Measurements from ENCODE around the gene CACNA2D4. TPM values are rescaled to one million over a fixed set of nuclear protein-coding genes. Genes with fewer than 3 reads are reported as not detected.

Gene CACNA2D4
- total and polyA plus RNA-seq, 2 donors (not counting 1 experiment from before 2014, with no cell fraction given): 0.68 to 0.99 TPM

DNA sequence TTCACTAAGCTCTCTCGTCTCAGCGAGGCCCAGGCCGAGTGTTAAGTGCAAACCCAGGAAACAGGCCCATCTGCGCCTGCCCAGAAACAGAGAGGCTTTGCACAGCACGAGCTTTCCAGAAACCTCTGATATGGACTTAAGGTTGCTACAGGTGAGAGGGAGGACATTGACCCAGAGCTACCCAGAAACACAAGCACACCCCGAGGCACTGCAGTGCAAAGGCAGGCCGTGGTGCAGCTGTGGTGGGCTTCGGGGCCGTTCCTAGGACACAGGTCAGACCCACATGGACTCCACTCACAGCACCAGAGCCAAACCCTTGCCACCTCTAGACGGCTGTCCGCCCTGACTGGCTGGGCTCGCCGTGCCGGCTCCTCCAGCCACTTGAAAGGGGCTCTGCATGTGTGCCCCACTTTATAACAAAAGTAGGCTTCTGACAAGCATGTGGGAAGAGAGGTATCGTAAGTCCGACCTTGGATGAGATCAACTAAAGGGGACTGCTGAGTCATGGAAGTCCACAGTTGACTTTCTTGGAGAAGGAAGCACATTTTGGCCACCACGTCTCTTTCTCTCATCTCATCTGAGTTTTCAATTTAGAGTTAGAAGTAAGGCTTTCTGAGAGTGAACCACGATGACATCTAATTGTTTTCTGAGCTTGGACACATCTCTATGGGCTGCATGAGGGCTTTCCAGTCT, 38.2 kb downstream of the CACNA2D4 start:
- no peak for DNase-seq (ENCODE audit: low read depth in 2 of 2)
- TF ChIP-seq, protein P1, sequence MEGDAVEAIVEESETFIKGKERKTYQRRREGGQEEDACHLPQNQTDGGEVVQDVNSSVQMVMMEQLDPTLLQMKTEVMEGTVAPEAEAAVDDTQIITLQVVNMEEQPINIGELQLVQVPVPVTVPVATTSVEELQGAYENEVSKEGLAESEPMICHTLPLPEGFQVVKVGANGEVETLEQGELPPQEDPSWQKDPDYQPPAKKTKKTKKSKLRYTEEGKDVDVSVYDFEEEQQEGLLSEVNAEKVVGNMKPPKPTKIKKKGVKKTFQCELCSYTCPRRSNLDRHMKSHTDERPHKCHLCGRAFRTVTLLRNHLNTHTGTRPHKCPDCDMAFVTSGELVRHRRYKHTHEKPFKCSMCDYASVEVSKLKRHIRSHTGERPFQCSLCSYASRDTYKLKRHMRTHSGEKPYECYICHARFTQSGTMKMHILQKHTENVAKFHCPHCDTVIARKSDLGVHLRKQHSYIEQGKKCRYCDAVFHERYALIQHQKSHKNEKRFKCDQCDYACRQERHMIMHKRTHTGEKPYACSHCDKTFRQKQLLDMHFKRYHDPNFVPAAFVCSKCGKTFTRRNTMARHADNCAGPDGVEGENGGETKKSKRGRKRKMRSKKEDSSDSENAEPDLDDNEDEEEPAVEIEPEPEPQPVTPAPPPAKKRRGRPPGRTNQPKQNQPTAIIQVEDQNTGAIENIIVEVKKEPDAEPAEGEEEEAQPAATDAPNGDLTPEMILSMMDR (conservative IDR thresholded peaks at IDR 0.05 in 1 of 2, IDR thresholded peaks at IDR 0.05 in 1 of 2; ENCODE audit: low read depth in 1 of 2, low read length in 2 of 2): no peak
- TF ChIP-seq EZH2 (IDR thresholded peaks at IDR 0.05; ENCODE audit: low read length, missing control alignments): no peak
- Histone ChIP-seq H3K9me3 (ENCODE audit: control insufficient read depth, insufficient read depth, low read depth, low read length) (no peaks in the 10 kb centered on the region), H3K27me3 (ENCODE audit: control insufficient read depth, insufficient read depth, low read length) (peaks cover 17% of the 10 kb centered on the region), H3K4me3 (replicated peaks in 1 of 4; ENCODE audit: control extremely low read depth in 1 of 4, insufficient read depth in 1 of 4, low read depth in 3 of 4, low read length in 4 of 4) (no peak overlapping the region), H3K27ac (ENCODE audit: insufficient read depth, low read length) (no peak overlapping the region), H3K4me2 (ENCODE audit: extremely low read depth, insufficient read depth, low read length) (no peak overlapping the region), H3K9ac (ENCODE audit: insufficient read depth, low read length) (no peak overlapping the region), H2AFZ (ENCODE audit: low read length) (no peak overlapping the region), H3K79me2 (ENCODE audit: control insufficient read depth, insufficient read depth, low read length) (no peaks in the 10 kb centered on the region), H4K20me1 (ENCODE audit: control insufficient read depth, extremely low read depth, insufficient read depth, low read length) (no peaks in the 10 kb centered on the region), H3K36me3 (ENCODE audit: control insufficient read depth, insufficient read depth, low read length) (no peaks in the 10 kb centered on the region), H3K4me1 (ENCODE audit: control insufficient read depth, extremely low read depth, insufficient read depth, low read length) (no peaks in the 10 kb centered on the region)

DNA sequence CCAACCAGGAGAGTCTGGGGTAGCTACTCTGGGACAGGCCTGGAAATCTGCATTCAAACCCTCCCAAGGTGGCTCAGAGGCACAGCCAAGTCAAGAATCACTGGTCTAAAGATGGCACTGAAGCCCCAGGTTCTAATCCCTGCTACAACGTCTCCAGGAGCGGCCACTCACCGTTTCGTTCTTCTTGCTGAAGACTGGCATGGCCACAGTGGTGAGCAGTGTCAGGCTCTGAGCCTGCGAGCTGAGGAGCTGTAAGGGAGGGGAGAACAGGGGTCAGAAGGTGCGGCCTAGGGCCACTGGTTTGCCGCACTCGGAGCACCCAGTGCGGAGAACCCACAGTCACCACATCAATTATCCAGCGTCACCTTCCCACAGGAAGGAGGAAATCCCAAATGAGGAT, 38.8 kb downstream of the CACNA2D4 start:
- H3K36me3 ChIP-seq (ENCODE audit: control insufficient read depth, insufficient read depth, low read length): no peaks in the 10 kb centered on the region
- no peak overlapping the region for H2AFZ ChIP-seq (ENCODE audit: low read length)
- no peak for DNase-seq (ENCODE audit: low read depth in 2 of 2)
- H3K27me3 ChIP-seq (ENCODE audit: control insufficient read depth, insufficient read depth, low read length): peaks cover 24% of the 10 kb centered on the region
- no peaks in the 10 kb centered on the region for H3K79me2 ChIP-seq (ENCODE audit: control insufficient read depth, insufficient read depth, low read length)
- TF ChIP-seq, protein P1 (conservative IDR thresholded peaks at IDR 0.05 in 1 of 2, IDR thresholded peaks at IDR 0.05 in 1 of 2; ENCODE audit: low read depth in 1 of 2, low read length in 2 of 2): no peak
- no peak for TF ChIP-seq EZH2 (IDR thresholded peaks at IDR 0.05; ENCODE audit: low read length, missing control alignments)
- H4K20me1 ChIP-seq (ENCODE audit: control insufficient read depth, extremely low read depth, insufficient read depth, low read length): no peaks in the 10 kb centered on the region
- H3K4me3 ChIP-seq (replicated peaks in 1 of 4; ENCODE audit: control extremely low read depth in 1 of 4, insufficient read depth in 1 of 4, low read depth in 3 of 4, low read length in 4 of 4): no peak overlapping the region
- H3K9ac ChIP-seq (ENCODE audit: insufficient read depth, low read length): no peak overlapping the region
- H3K4me1 ChIP-seq (ENCODE audit: control insufficient read depth, extremely low read depth, insufficient read depth, low read length): no peaks in the 10 kb centered on the region
- no peak overlapping the region for H3K27ac ChIP-seq (ENCODE audit: insufficient read depth, low read length)
- H3K4me2 ChIP-seq (ENCODE audit: extremely low read depth, insufficient read depth, low read length): no peak overlapping the region
- H3K9me3 ChIP-seq (ENCODE audit: control insufficient read depth, insufficient read depth, low read depth, low read length): no peaks in the 10 kb centered on the region

DNA sequence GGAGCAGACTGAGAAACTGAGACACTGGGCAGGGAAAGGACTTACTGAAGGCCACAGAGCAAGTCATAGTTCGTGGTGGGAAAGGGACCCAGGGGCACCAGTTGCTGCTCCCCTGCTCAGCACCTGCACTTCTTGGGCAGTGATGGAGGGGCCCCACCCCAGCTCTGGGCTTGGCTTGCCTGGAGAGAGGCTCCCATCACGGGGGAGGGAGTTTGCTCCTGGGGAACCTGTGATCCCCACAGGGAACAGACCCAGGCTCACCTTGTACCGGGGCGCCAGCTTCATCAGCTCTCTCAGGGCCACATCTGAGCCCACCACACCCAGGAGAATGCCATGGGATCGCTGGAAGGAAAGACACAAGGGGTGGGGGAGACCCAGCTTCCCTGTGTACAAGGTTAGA, 39.8 kb downstream of the CACNA2D4 start:
- H3K27ac ChIP-seq (ENCODE audit: insufficient read depth, low read length): no peak overlapping the region
- DNase-seq (ENCODE audit: low read depth in 2 of 2): no peak
- no peaks in the 10 kb centered on the region for H3K4me1 ChIP-seq (ENCODE audit: control insufficient read depth, extremely low read depth, insufficient read depth, low read length)
- H3K9ac ChIP-seq (ENCODE audit: insufficient read depth, low read length): no peak overlapping the region
- no peak overlapping the region for H2AFZ ChIP-seq (ENCODE audit: low read length)
- H4K20me1 ChIP-seq (ENCODE audit: control insufficient read depth, extremely low read depth, insufficient read depth, low read length): no peaks in the 10 kb centered on the region
- no peak overlapping the region for H3K4me3 ChIP-seq (replicated peaks in 1 of 4; ENCODE audit: control extremely low read depth in 1 of 4, insufficient read depth in 1 of 4, low read depth in 3 of 4, low read length in 4 of 4)
- TF ChIP-seq, protein P1 (conservative IDR thresholded peaks at IDR 0.05 in 1 of 2, IDR thresholded peaks at IDR 0.05 in 1 of 2; ENCODE audit: low read depth in 1 of 2, low read length in 2 of 2): no peak
- no peak for TF ChIP-seq EZH2 (IDR thresholded peaks at IDR 0.05; ENCODE audit: low read length, missing control alignments)
- H3K36me3 ChIP-seq (ENCODE audit: control insufficient read depth, insufficient read depth, low read length): no peaks in the 10 kb centered on the region
- H3K79me2 ChIP-seq (ENCODE audit: control insufficient read depth, insufficient read depth, low read length): no peaks in the 10 kb centered on the region
- no peaks in the 10 kb centered on the region for H3K9me3 ChIP-seq (ENCODE audit: control insufficient read depth, insufficient read depth, low read depth, low read length)
- H3K4me2 ChIP-seq (ENCODE audit: extremely low read depth, insufficient read depth, low read length): no peak overlapping the region
- H3K27me3 ChIP-seq (ENCODE audit: control insufficient read depth, insufficient read depth, low read length): peaks cover 30% of the 10 kb centered on the region
